ENCODE results near the gene ZC3H8. TPM values are rescaled to one million over a fixed set of nuclear protein-coding genes. Genes with fewer than 3 reads are reported as not detected.

The ZC3H8 gene
- total RNA-seq, 2 donors from 2014 or later = 14.3 to 45.8 TPM

GRCh38 chr2:112275887-112276773, 21.3 kb upstream of the ZC3H8 start:
- TF ChIP-seq POLR2A (IDR thresholded peaks at IDR 0.05) (peak; percentile 79 to 86 (median 81)), CTCF (IDR thresholded peaks at IDR 0.05) (peak in 1 of 7 experiments; percentile 2)
- intact Hi-C loops (cut with DNase I) = no loop called here
- Histone ChIP-seq H3K27ac (peak overlapping the region; percentile 99 to 100 (median 100)), H3K36me3 (replicated peaks in 1 of 2; ENCODE audit: insufficient read depth in 1 of 2, low read depth in 2 of 2) (no peaks in the 10 kb centered on the region), H3K4me1 (peaks cover 9% of the 10 kb centered on the region), H3K27me3 (no peaks in the 10 kb centered on the region), H3K9me3 (no peaks in the 10 kb centered on the region), H3K4me3 (peak overlapping the region; percentile 33 to 70)
- peak; percentile 92 to 96 (median 94) for DNase-seq
- 1% methylated on average over 5 to 53 of the region's 66 CpGs for WGBS, 2 donors
- peak; percentile 86 for ATAC-seq

DNA sequence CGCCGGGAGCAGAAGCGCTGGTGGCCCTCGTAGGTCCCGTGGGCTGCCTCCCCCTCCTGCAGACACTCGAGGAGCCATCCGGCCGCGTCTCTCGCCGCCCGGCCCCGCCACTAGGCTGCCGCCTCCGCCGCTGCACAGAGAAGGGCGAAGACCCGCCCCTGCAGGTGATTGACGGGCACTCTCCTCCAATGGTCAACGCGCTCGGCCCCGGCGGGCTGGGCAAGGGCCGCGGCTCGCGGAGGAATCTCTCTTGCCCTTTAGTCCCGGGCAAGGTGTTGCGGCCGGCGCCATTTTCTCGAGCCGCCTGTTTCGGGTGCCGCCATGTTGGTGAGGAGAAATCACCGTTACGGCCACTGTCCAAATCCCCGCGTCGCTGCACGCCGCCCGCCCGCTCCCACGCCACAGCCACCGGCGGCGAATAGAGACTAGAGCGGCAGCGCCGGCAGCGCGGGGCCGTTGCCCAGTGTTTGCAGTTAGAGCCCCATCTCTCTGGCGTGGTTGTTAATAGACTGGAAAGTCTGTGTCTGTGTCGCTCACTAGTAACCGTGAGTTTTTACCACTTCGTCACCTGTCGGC, 20.6 kb upstream of the ZC3H8 start, which contains the start of gene ZC3H6:
Gene ZC3H6 (plus strand): TSS at position 287 of the 576 bp plus-strand sequence. CDS start 398 bp downstream, outside the sequence.
- no peaks in the 10 kb centered on the region for H3K9me3 ChIP-seq
- peak; percentile 94 for ATAC-seq
- WGBS, 2 donors = 1% methylated on average over 60 of the region's 60 CpGs; no CpG with 5 or more reads in 1 of the 2 donors
- H3K4me3 ChIP-seq = peak within 1 kb of the TSS; percentile 33 to 70
- peaks cover 9% of the 10 kb centered on the region for H3K4me1 ChIP-seq
- intact Hi-C loops (cut with DNase I) = no loop called here
- TF ChIP-seq POLR2A (IDR thresholded peaks at IDR 0.05) = peak; percentile 92 to 97 (median 96)
- peak in 4 of 7 experiments; percentile 33 to 55 (median 45) for TF ChIP-seq CTCF (IDR thresholded peaks at IDR 0.05)
- H3K36me3 ChIP-seq (replicated peaks in 1 of 2; ENCODE audit: insufficient read depth in 1 of 2, low read depth in 2 of 2) = no peaks in the 10 kb centered on the region
- no peaks in the 10 kb centered on the region for H3K27me3 ChIP-seq
- H3K27ac ChIP-seq = peak within 1 kb of the TSS; percentile 99 to 100 (median 100)
- DNase-seq = peak; percentile 98 to 99 (median 98)

DNA sequence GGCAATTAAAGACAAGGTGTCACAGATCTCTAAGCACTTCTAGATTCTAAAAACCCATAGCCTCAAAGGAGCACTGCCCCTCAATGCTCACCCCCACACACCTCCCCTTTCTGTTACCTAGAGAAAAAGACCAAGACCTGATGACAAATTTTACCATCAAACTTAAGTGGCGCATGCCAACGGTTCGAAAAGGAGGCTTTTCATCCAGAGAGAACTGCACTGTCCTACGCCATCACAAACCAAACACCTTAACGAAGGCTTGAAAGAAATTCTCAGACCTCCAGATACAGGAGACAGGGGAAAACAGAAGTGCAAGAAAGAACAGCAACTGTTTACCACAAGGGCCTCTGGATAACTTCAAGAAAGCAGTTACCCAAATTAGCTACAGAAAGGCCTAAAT, 18.5 kb upstream of the ZC3H8 start:
- no peak for DNase-seq
- H3K4me3 ChIP-seq = no peak overlapping the region
- no peaks in the 10 kb centered on the region for H3K36me3 ChIP-seq (replicated peaks in 1 of 2; ENCODE audit: insufficient read depth in 1 of 2, low read depth in 2 of 2)
- no peak for ATAC-seq
- no peak overlapping the region for H3K27ac ChIP-seq
- WGBS, 2 donors = 91 to 93% methylated on average over 5 of the region's 5 CpGs
- TF ChIP-seq CTCF (IDR thresholded peaks at IDR 0.05) (no peak), POLR2A (IDR thresholded peaks at IDR 0.05) (no peak)
- intact Hi-C loops (cut with DNase I) = no loop called here
- H3K27me3 ChIP-seq = no peaks in the 10 kb centered on the region
- H3K9me3 ChIP-seq = no peaks in the 10 kb centered on the region
- H3K4me1 ChIP-seq = peaks cover 9% of the 10 kb centered on the region

GRCh38 chr2:112272669-112273068, 17.8 kb upstream of the ZC3H8 start:
- no peaks in the 10 kb centered on the region for H3K9me3 ChIP-seq
- H3K36me3 ChIP-seq (replicated peaks in 1 of 2; ENCODE audit: insufficient read depth in 1 of 2, low read depth in 2 of 2) = no peaks in the 10 kb centered on the region
- TF ChIP-seq CTCF (IDR thresholded peaks at IDR 0.05) (no peak), POLR2A (IDR thresholded peaks at IDR 0.05) (no peak)
- no peaks in the 10 kb centered on the region for H3K27me3 ChIP-seq
- no peak overlapping the region for H3K27ac ChIP-seq
- 83 to 84% methylated on average over 5 of the region's 5 CpGs for WGBS, 2 donors
- H3K4me3 ChIP-seq = no peak overlapping the region
- intact Hi-C loops (cut with DNase I) = no loop called here
- ATAC-seq = no peak
- H3K4me1 ChIP-seq = peaks cover 9% of the 10 kb centered on the region
- DNase-seq = no peak
